Upper lobe of left lung (tissue), 6 donors: ENCODE measurements around the gene GABPB1. TPM values are rescaled to one million over a fixed set of nuclear protein-coding genes. Genes with fewer than 3 reads are reported as not detected.

Experiments used
- ATAC-seq, 2 donors: fragments of 200-7000 bp; cut with Tn5 transposase; one replicate each; pipeline ENCODE4 v1.9.1; 2022; ENCODE audit warnings: mild to moderate bottlenecking in 2 of 2, moderate library complexity in 2 of 2; ENCODE audit not compliant: low FRiP score in 2 of 2
- DNase-seq, 2 donors: peaks; one replicate each; pipeline ENCODE4 v3.0.0-alpha.2; 2019 to 2020
- H3K27ac ChIP-seq, 4 donors: fragments of 200-600 bp; sonication (generic); one replicate each; pipeline ENCODE4 v1.5.1; 2016 to 2019
- H3K27me3 ChIP-seq, 4 donors: fragments of 200-600 bp; sonication (generic); one replicate each; pipeline ENCODE4 v1.5.1; 2017 to 2019
- H3K36me3 ChIP-seq, 4 donors: fragments of 200-600 bp; sonication (generic); one replicate each; pipeline ENCODE4 v1.5.1; 2016 to 2019
- H3K4me1 ChIP-seq, 4 donors: fragments of 200-600 bp; sonication (generic); one replicate each; pipeline ENCODE4 v1.5.1; 2018 to 2019
- H3K4me3 ChIP-seq, 4 donors: fragments of 200-600 bp; sonication (generic); one replicate each; pipeline ENCODE4 v1.5.1; 2017 to 2019; ENCODE audit warnings: mild to moderate bottlenecking in 2 of 4, moderate library complexity in 1 of 4
- H3K9me3 ChIP-seq, 4 donors: fragments of 200-600 bp; sonication (generic); one replicate each; pipeline ENCODE4 v1.5.1; 2018 to 2019
- CTCF ChIP-seq, 6 experiments: fragments of 450-650 bp in 4 of 6; fragments of 200-600 bp in 2 of 6; sonication (generic) in 2 of 6; IDR thresholded peaks; one replicate each; pipeline ENCODE4 v1.5.1; 2016 to 2019; ENCODE audit warnings: antibody characterized with exemption in 6 of 6
- EP300 ChIP-seq, 4 donors: sonication (generic); formaldehyde crosslinking; IDR thresholded peaks; one replicate each; pipeline ENCODE4 v1.5.1; 2017; ENCODE audit warnings: antibody characterized with exemption in 4 of 4, control low read depth in 2 of 4
- POLR2A ChIP-seq, 4 donors: fragments of 450-650 bp; IDR thresholded peaks; one replicate each; pipeline ENCODE4 v1.5.1; 2016 to 2017; ENCODE audit warnings: antibody characterized with exemption in 4 of 4, mild to moderate bottlenecking in 2 of 4
- POLR2AphosphoS5 ChIP-seq, 2 donors: sonication (generic); formaldehyde crosslinking; IDR thresholded peaks; one replicate each; pipeline ENCODE4 v1.5.1; 2017; ENCODE audit warnings: antibody characterized with exemption in 2 of 2
- WGBS, 2 donors: methylation state at CpG; one replicate each; pipeline ENCODE4 v1.1.5; 2017 to 2018; 5-methylcytosine and 5-hydroxymethylcytosine counted together
- total RNA-seq, 6 donors: library from RNA; depleted of rRNA in 4 of 6; stranded (reverse); fragments of >200 nt in 4 of 6; gene quantifications; one replicate each; pipeline versions ENCODE4 v1.1.0 to v1.2.1, GENCODE V29; 2016 to 2021
- donor health status: DM: no; HTN: no; CAD: no; lungs with moderate emphysema.
- donor health status: DM: no; HTN: yes; CAD: no; lungs with severe emphysema.

Gene GABPB1
- total RNA-seq, 6 donors from 2014 or later, result 7.3 to 22.5 (median 14.4) TPM

GRCh38 chr15:50277370-50277769 is 77.6 kb downstream of the GABPB1 start:
- no peak for TF ChIP-seq POLR2AphosphoS5 (IDR thresholded peaks at IDR 0.05)
- no peak for TF ChIP-seq CTCF (IDR thresholded peaks at IDR 0.05)
- TF ChIP-seq EP300 (IDR thresholded peaks at IDR 0.05), result no peak
- no peak for TF ChIP-seq POLR2A (IDR thresholded peaks at IDR 0.05)
- DNase-seq, result no peak
- 61 to 73% methylated on average over 1 of the region's 1 CpG for WGBS, 2 donors

GRCh38 chr15:50275908-50276307 is 79.1 kb downstream of the GABPB1 start:
- DNase-seq (no peak), ATAC-seq (no peak)
- Histone ChIP-seq H3K4me3 (no peak overlapping the region), H3K9me3 (no peaks in the 10 kb centered on the region), H3K36me3 (peaks cover 0 to 13% (median 0%) of the 10 kb centered on the region in 4 donors), H3K4me1 (no peaks in the 10 kb centered on the region), H3K27me3 (no peaks in the 10 kb centered on the region), H3K27ac (no peak overlapping the region)
- WGBS, 2 donors, result 80 to 84% methylated on average over 3 of the region's 3 CpGs
- TF ChIP-seq CTCF (IDR thresholded peaks at IDR 0.05) (no peak), POLR2AphosphoS5 (IDR thresholded peaks at IDR 0.05) (no peak), POLR2A (IDR thresholded peaks at IDR 0.05) (no peak), EP300 (IDR thresholded peaks at IDR 0.05) (no peak)

More at GRCh38 chr15:50277370-50277769, 77.6 kb downstream of the GABPB1 start:
- H3K9me3 ChIP-seq, result no peaks in the 10 kb centered on the region
- no peaks in the 10 kb centered on the region for H3K4me1 ChIP-seq
- H3K4me3 ChIP-seq, result no peak overlapping the region
- ATAC-seq, result peak in 1 of 2 donors; percentile 63
- H3K27ac ChIP-seq, result peak overlapping the region in 1 of 4 donors; percentile 1
- no peaks in the 10 kb centered on the region for H3K27me3 ChIP-seq
- peaks cover 0 to 13% (median 0%) of the 10 kb centered on the region in 4 donors for H3K36me3 ChIP-seq

GRCh38 chr15:50275091-50275490 is 79.9 kb downstream of the GABPB1 start:
- H3K4me1 ChIP-seq, result no peaks in the 10 kb centered on the region
- H3K27ac ChIP-seq, result no peak overlapping the region
- no peak overlapping the region for H3K4me3 ChIP-seq
- no peak for ATAC-seq
- H3K9me3 ChIP-seq, result no peaks in the 10 kb centered on the region
- no peak for DNase-seq
- H3K36me3 ChIP-seq, result peaks cover 0 to 13% (median 0%) of the 10 kb centered on the region in 4 donors
- TF ChIP-seq POLR2A (IDR thresholded peaks at IDR 0.05) (no peak), EP300 (IDR thresholded peaks at IDR 0.05) (no peak), POLR2AphosphoS5 (IDR thresholded peaks at IDR 0.05) (no peak), CTCF (IDR thresholded peaks at IDR 0.05) (no peak)
- 48 to 55% methylated on average over 2 of the region's 2 CpGs for WGBS, 2 donors
- no peaks in the 10 kb centered on the region for H3K27me3 ChIP-seq

- DNase-seq, result no peak
- no peak overlapping the region for H3K4me3 ChIP-seq
- 79 to 89% methylated on average over 2 of the region's 2 CpGs for WGBS, 2 donors
These were observed 87.4 kb downstream of the GABPB1 start for GRCh38 chr15:50267577-50267976.

More at GRCh38 chr15:50267577-50267976, 87.4 kb downstream of the GABPB1 start:
- Histone ChIP-seq H3K9me3 (no peaks in the 10 kb centered on the region), H3K4me1 (peaks cover 0 to 1% (median 0%) of the 10 kb centered on the region in 4 donors), H3K27me3 (no peaks in the 10 kb centered on the region), H3K36me3 (no peaks in the 10 kb centered on the region), H3K27ac (no peak overlapping the region)
- TF ChIP-seq EP300 (IDR thresholded peaks at IDR 0.05), result no peak
- no peak for TF ChIP-seq CTCF (IDR thresholded peaks at IDR 0.05)
- TF ChIP-seq POLR2AphosphoS5 (IDR thresholded peaks at IDR 0.05), result no peak
- TF ChIP-seq POLR2A (IDR thresholded peaks at IDR 0.05), result no peak
- ATAC-seq, result no peak
